Tibial artery (tissue), 4 donors: Measurements from ENCODE around the gene DYNC1LI1.
A peak's percentile ranks its signal among the peaks of the same experiment; 100 is the strongest.

Source experiments
- DNase-seq, 2 donors: peaks; one replicate each; pipeline ENCODE4 v3.0.0-alpha.2; 2019
- H3K27ac ChIP-seq, 2 donors: fragments of 200-600 bp; sonication (generic) in 1 of 2; 1 replicate in 1 of 2; 2 replicates in 1 of 2; pipeline ENCODE4 v1.5.1; 2018 to 2019; ENCODE audit warnings: mild to moderate bottlenecking in 1 of 2
- H3K27me3 ChIP-seq, 2 donors: fragments of 200-600 bp; sonication (generic) in 1 of 2; one replicate each; pipeline versions ENCODE4 v1.5.1 to v1.6.0; 2016 to 2019
- H3K36me3 ChIP-seq, 3 donors: fragments of 200-600 bp; sonication (generic) in 2 of 3; one replicate each; pipeline ENCODE4 v1.5.1; 2016 to 2019; ENCODE audit warnings: mild to moderate bottlenecking in 2 of 3
- H3K4me1 ChIP-seq, 4 donors: fragments of 200-600 bp; sonication (generic) in 2 of 4; 1 replicate in 3 of 4; 2 replicates in 1 of 4; pipeline ENCODE4 v1.5.1; 2016 to 2019
- H3K4me3 ChIP-seq, 2 donors: fragments of 200-600 bp; sonication (generic) in 1 of 2; 1 replicate in 1 of 2; 2 replicates in 1 of 2; pipeline ENCODE4 v1.5.1; 2018 to 2019; ENCODE audit warnings: mild to moderate bottlenecking in 2 of 2
- H3K9me3 ChIP-seq, 3 donors: fragments of 200-600 bp; sonication (generic) in 1 of 3; one replicate each; pipeline ENCODE4 v1.5.1; 2016 to 2019
- CTCF ChIP-seq, 2 experiments: fragments of 200-600 bp in 1 of 2; fragments of 450-650 bp in 1 of 2; IDR thresholded peaks; one replicate each; pipeline ENCODE4 v1.5.1; 2017 to 2019; ENCODE audit warnings: antibody characterized with exemption in 2 of 2, mild to moderate bottlenecking in 1 of 2, moderate library complexity in 1 of 2
- intact Hi-C: fragments of 100-400 bp; cut with DNase I; formaldehyde crosslinking; loops from one replicate; pipeline ENCODE4 v1.15.0; 2023; ENCODE audit warnings: low total_unique reads

Gene DYNC1LI1

GRCh38 chr3:32502118-32502945 lies 68.3 kb downstream of the DYNC1LI1 start, which contains the start of gene CMTM6:
Gene CMTM6, minus strand, starts transcription at chr3:32502852. Its CDS starts 107 bp downstream, at chr3:32502745.
- Histone ChIP-seq H3K9me3 (no peaks in the 10 kb centered on the region), H3K4me1 (peaks cover 0 to 19% (median 8%) of the 10 kb centered on the region in 4 donors), H3K27me3 (no peaks in the 10 kb centered on the region), H3K27ac (peak within 1 kb of the TSS; percentile 93 to 99), H3K36me3 (no peaks in the 10 kb centered on the region), H3K4me3 (peak within 1 kb of the TSS; percentile 95 to 99)
- peak; percentile 77 to 90 for DNase-seq
- intact Hi-C loops: loop anchor here (10.0 kb wide), 1 partner anchor 72 kb away; the partner anchor contains the start of gene DYNC1LI1
- no peak for TF ChIP-seq CTCF (IDR thresholded peaks at IDR 0.05)

- no peak for DNase-seq
- Histone ChIP-seq H3K27me3 (no peaks in the 10 kb centered on the region), H3K4me1 (peaks cover 0 to 19% (median 8%) of the 10 kb centered on the region in 4 donors), H3K27ac (peak overlapping the region; percentile 93 to 99), H3K4me3 (peak overlapping the region; percentile 95 to 99), H3K36me3 (no peaks in the 10 kb centered on the region), H3K9me3 (no peaks in the 10 kb centered on the region)
- intact Hi-C loops: loop anchor here (10.0 kb wide), 1 partner anchor 73 kb away; the partner anchor contains the start of gene DYNC1LI1
- no peak for TF ChIP-seq CTCF (IDR thresholded peaks at IDR 0.05)
These were observed 68.9 kb downstream of the DYNC1LI1 start for GRCh38 chr3:32501783-32502117.

- H3K4me3 ChIP-seq: peak overlapping the region; percentile 95 to 99
- no peak for TF ChIP-seq CTCF (IDR thresholded peaks at IDR 0.05)
- H3K4me1 ChIP-seq: peaks cover 0 to 19% (median 8%) of the 10 kb centered on the region in 4 donors
- H3K27me3 ChIP-seq: no peaks in the 10 kb centered on the region
- H3K27ac ChIP-seq: peak overlapping the region; percentile 93 to 99
- no peak for DNase-seq
- intact Hi-C loops: loop anchor here (10.0 kb wide), 1 partner anchor 74 kb away; the partner anchor contains the start of gene DYNC1LI1
- H3K36me3 ChIP-seq: no peaks in the 10 kb centered on the region
- H3K9me3 ChIP-seq: no peaks in the 10 kb centered on the region
These were observed 69.5 kb downstream of the DYNC1LI1 start for GRCh38 chr3:32500880-32501782.

- TF ChIP-seq CTCF (IDR thresholded peaks at IDR 0.05): no peak
- Histone ChIP-seq H3K4me3 (no peak overlapping the region), H3K27me3 (no peaks in the 10 kb centered on the region), H3K9me3 (no peaks in the 10 kb centered on the region), H3K4me1 (peaks cover 0 to 19% (median 8%) of the 10 kb centered on the region in 4 donors), H3K27ac (no peak overlapping the region), H3K36me3 (no peaks in the 10 kb centered on the region)
- DNase-seq: no peak
- intact Hi-C loops: loop anchor here (10.0 kb wide), 1 partner anchor 75 kb away; the partner anchor contains the start of gene DYNC1LI1
These were observed 70.4 kb downstream of the DYNC1LI1 start for GRCh38 chr3:32500231-32500630.

GRCh38 chr3:32499585-32499984 lies 71.1 kb downstream of the DYNC1LI1 start:
- no peak for DNase-seq
- H3K27ac ChIP-seq: no peak overlapping the region
- intact Hi-C loops: no loop called here

More at GRCh38 chr3:32499585-32499984, 71.1 kb downstream of the DYNC1LI1 start:
- H3K27me3 ChIP-seq: no peaks in the 10 kb centered on the region
- no peaks in the 10 kb centered on the region for H3K36me3 ChIP-seq
- no peaks in the 10 kb centered on the region for H3K9me3 ChIP-seq
- no peak overlapping the region for H3K4me3 ChIP-seq
- peaks cover 0 to 19% (median 8%) of the 10 kb centered on the region in 4 donors for H3K4me1 ChIP-seq
- no peak for TF ChIP-seq CTCF (IDR thresholded peaks at IDR 0.05)
